ENCODE measurements around the gene KNOP1.

Gene KNOP1, protein sequence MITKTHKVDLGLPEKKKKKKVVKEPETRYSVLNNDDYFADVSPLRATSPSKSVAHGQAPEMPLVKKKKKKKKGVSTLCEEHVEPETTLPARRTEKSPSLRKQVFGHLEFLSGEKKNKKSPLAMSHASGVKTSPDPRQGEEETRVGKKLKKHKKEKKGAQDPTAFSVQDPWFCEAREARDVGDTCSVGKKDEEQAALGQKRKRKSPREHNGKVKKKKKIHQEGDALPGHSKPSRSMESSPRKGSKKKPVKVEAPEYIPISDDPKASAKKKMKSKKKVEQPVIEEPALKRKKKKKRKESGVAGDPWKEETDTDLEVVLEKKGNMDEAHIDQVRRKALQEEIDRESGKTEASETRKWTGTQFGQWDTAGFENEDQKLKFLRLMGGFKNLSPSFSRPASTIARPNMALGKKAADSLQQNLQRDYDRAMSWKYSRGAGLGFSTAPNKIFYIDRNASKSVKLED

GRCh38 chr16:19717741-19718623 lies at the start of gene KNOP1, which contains the start of gene IQCK:
KNOP1 (minus strand) TSS chr16:19718227; CDS start chr16:19715035, 3,192 bp downstream.
IQCK (plus strand) TSS chr16:19718271; CDS start chr16:19718307, 36 bp downstream.
- DNase-seq = peak; percentile 89 to 92

DNA sequence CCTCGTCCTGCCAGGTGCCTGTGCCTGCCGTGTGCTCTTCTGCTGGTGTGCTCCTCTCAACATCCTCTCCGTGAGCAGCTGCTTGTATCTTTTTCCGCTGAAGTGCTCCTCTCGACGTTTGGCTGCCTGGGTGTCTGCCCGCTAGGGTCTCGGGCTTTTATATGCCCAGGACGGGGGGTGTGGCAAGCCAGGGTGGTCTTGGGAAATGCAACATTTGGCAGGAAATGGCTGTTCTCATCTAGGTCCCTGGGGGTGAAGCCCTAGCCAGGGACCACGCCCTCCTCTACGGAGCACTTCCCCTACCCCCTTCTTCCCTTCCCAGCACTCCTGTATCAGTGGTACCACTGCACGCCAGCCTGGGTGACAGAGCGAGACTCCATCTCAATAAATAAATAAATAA lies 49.5 kb upstream of the KNOP1 start:
- no peak for DNase-seq

- DNase-seq = no peak
Measured at GRCh38 chr16:19766988-19767387, 49.0 kb upstream of the KNOP1 start.

- no peak for DNase-seq
Measured at GRCh38 chr16:19766554-19766884, 48.5 kb upstream of the KNOP1 start.

- DNase-seq = no peak
Measured at GRCh38 chr16:19765860-19766553, 48.0 kb upstream of the KNOP1 start.

- DNase-seq = no peak
Measured at GRCh38 chr16:19760356-19761060, 42.5 kb upstream of the KNOP1 start.

DNA sequence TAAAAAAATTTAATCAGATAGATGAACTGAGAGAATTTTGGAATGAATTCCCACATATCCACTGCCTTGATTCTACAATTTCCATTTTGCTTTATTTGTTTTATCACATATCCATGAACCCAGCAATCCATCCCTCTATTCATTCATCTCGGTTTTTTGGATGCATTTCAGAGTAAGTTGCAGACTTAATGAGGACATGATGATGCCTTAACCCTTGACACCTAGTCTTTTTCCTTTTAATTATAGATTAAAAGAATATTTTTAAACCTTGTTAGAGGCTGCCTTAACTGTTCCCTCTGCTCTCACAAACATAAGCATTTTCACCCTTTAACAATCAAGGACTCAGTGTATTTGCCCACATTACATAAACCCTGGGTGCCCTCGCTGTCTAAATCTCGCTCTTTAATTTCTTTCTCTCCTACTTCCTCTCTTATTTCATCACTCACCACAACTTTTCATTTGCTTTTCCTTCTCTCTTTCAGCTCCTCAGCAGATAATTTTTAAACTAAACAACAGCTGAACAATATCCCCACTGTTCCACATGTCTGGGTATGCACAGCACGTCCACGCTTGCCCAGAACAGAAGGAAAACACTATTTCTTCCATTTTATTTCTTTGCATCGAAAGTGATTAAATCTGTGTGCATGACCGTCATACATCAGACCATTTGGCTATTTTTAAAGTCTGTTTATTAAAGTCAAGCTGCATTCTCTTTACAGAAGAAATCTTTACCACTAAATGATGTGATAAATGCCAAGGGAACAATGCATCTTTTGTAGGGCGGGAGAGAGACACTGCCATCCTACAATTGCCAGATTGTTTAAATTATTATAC lies 40.0 kb upstream of the KNOP1 start:
- no peak for DNase-seq

GRCh38 chr16:19757026-19757425 lies 39.0 kb upstream of the KNOP1 start:
- DNase-seq = no peak

DNA sequence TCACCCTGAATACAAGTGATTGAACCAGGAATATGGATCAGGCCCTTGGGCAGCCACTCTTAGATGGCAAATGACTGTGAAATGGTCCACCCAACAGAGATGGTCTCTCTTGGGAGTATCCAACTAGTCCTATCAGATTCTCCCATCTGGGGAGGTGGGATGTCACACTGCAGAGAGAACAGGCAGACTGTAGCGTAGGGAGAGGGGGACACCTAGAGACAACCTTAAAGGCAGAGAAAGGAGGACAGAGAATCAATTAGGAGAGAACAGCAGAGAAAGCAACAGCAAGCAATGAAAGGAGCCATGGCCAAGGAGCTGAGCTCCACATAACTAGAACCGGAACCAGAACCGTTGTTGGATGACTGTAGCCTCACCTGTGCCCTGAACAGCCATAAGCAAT lies 37.2 kb upstream of the KNOP1 start:
- DNase-seq = no peak

DNA sequence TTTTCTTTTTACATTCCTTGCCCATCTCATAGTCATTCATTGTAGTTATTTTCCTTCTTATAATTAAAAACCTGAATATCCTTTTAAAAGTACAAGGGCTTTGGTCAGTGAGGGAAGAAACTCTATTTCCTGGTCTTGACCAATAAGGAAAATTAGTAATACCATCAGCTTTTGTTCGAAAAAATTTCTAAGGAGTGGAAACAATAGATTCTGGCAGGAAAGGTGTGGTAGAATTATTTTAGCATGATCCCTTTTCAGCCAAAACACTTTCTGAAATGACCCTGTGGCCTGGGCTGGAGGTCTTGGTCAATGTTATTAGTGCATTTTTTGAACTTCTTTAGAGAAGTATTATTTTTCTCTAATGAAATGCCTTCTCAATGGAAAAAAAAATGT lies 36.6 kb upstream of the KNOP1 start:
- no peak for DNase-seq

- DNase-seq = no peak
Measured at GRCh38 chr16:19753815-19754643, 36.0 kb upstream of the KNOP1 start.

- no peak for DNase-seq
Measured at GRCh38 chr16:19751478-19752385, 33.7 kb upstream of the KNOP1 start.

DNA sequence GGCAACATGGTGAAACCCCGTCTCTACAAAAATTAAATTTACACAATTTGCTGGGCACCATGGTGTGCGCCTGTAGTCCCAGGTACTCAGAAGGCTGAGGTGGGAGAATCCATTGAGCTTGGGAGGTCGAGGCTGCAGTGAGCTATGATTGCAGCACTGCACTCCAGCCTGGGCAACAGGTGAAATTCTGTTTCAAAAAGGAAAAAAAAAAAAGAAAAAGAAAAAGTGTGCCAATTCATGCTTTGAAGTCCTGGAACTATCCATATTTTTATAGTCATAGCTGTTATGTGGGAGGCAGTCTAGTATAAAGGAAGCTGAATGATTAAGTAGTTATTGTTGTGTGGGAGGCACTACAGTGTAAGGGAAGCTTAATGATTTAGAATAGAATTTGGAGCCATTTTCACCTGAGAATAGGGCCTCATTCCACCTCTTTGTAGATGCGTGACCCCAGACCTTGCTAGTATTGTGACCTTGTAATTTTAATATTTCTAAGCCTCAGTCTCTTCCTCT lies 31.6 kb upstream of the KNOP1 start:
- no peak for DNase-seq

DNA sequence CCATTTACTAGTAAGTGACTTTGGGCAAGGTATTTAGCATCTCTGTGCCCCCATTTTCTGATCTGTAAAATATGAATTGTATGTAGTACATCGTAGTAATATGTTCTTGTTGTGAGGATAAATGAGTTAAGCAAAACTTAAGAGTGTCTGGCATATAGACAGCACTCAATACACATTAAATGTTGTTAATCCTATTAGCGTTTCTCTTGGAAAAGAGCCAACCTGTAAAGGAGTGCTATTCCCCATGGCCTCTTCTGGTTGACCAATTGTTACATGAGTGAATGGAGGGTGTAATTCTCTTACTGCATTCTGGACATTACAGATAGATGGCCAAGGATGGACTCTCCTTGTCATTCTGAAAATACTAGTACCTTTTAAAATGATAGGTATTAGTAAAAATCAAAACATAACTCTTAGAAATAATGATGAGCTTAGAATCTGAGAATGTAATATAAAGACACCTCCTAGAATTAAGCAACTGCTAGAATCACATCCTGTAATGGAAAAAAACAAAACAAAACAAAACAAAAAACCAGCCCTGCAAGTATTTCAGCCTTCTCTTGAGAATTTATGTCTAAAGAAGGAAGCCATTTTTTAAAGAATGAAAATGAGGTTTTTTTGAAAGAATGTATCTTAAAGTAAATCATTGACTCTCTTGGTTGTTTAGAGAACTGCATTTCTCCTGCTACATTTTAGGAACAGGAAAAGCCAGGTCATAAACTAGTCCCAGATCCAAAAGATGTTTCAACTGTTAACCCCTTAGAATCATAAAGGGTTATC lies 30.6 kb upstream of the KNOP1 start:
- no peak for DNase-seq

GRCh38 chr16:19746561-19746960 lies 28.5 kb upstream of the KNOP1 start:
- DNase-seq = no peak

GRCh38 chr16:19745286-19746010 lies 27.4 kb upstream of the KNOP1 start:
- no peak for DNase-seq

GRCh38 chr16:19744670-19745069 lies 26.6 kb upstream of the KNOP1 start:
- no peak for DNase-seq

DNA sequence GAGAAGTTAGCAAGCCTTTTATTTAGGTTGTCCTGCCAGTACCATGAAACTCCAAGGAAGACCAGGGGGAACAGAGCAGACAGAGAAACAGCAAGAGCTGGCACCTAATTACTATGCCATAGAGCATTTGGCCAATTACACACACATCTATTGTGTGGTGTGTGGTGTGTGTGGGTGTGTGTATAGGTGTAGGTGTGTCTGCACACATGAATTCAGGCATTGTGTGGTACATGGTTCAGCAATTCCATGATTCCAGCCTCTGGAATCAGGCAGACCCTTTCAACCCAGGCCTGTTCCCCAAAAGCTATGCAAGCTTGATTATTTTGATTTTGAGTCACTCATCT lies 25.8 kb upstream of the KNOP1 start:
- DNase-seq = no peak
